GM19193 (cell line): ENCODE data around the gene ATP11A.

ENCODE experiments used
- POLR2A ChIP-seq: IDR thresholded peaks from 4 replicates; pipeline ENCODE4 v1.6.1; 2011; ENCODE audit not compliant: insufficient read depth, insufficient read length; ENCODE audit errors: extremely low read depth

Gene ATP11A

GRCh38 chr13:112916296-112916695 is 226.5 kb downstream of the ATP11A start:
- no peak for TF ChIP-seq POLR2A

GRCh38 chr13:112917056-112917664 is 227.3 kb downstream of the ATP11A start:
- no peak for TF ChIP-seq POLR2A

DNA sequence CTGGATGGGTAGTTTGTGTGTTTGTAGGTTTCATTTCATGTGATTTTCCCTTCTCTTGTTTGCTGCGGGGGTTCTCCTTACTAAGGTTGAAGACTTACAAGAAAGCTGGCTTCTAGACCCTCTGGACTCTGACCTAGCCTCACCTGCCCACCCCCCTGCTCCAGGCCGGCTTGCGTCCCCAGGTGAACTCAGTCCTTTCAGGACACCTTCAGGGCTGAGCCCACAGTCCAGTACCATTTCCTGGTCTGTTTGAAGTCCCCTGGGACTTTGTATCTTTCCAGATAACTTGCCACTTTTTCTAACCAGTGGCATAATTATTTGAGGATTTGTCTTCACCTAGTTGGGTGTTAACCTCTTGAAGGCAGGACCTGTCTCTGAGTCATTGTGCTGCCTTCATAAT is 227.9 kb downstream of the ATP11A start:
- no peak for TF ChIP-seq POLR2A

DNA sequence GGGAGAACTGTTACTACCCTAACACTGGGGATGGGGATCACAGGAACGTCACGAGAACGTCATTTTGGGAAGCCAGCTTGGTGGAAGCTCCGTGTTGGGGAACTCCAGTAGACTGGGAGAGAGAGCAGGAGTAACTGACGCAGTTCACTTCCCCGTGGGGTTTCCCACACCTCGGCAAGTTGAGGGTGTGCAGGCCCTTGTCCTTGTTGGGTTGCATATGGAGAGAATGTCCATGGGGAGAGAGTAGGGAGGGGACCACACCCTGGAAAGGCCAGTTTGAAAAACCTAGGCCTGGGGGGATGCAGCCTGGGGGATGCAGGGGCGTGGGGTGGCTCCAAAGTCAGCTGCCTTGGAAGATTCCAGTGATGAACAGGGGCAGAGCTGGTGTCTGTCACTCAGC is 228.4 kb downstream of the ATP11A start:
- TF ChIP-seq POLR2A = no peak

GRCh38 chr13:112918746-112919145 is 228.9 kb downstream of the ATP11A start:
- TF ChIP-seq POLR2A = no peak

GRCh38 chr13:112923962-112924361 is 234.1 kb downstream of the ATP11A start:
- no peak for TF ChIP-seq POLR2A

GRCh38 chr13:112924365-112924764 is 234.5 kb downstream of the ATP11A start:
- TF ChIP-seq POLR2A = no peak

DNA sequence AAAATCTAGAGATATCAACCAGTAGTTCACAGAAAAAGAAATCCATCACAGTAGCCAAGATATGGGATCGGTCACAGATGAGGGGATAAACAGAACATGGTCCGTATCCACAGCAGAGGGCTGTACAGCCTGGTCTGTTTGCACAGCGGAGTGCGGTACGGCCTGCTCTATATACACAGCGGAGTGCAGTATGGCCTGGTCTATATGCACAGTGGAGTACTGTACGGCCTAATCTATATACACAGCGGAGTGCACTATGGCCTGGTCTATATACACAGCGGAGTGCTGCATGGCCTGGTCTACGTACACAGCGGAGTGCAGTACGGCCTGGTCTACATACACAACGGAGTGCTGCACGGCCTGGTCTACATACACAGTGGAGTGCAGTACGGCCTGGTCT is 236.2 kb downstream of the ATP11A start:
- TF ChIP-seq POLR2A = no peak

- no peak for TF ChIP-seq POLR2A
These were observed 237.2 kb downstream of the ATP11A start for GRCh38 chr13:112926993-112927392.

GRCh38 chr13:112928020-112928971 is 238.5 kb downstream of the ATP11A start:
- TF ChIP-seq POLR2A = no peak

GRCh38 chr13:112928972-112929782 is 239.3 kb downstream of the ATP11A start:
- TF ChIP-seq POLR2A = no peak

GRCh38 chr13:112929783-112930055 is 239.9 kb downstream of the ATP11A start:
- no peak for TF ChIP-seq POLR2A

DNA sequence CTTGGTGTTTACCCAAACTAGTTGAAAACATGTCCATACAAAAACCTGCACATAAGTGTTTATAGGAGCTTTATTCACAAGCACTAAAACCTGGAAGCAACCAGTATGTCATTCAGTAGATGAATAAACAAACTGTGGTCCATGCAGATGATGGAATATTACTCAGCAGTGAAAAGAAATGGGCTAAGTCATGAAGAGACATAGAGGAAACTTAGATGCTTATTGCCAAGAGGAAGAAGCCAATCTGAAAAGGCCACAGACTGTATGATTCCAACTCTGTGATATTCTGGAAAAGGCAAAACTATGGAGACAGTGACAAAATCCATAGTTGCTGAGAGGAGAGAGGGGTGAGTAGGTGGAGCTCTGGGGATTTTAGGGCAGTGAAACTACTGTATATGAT is 240.4 kb downstream of the ATP11A start:
- no peak for TF ChIP-seq POLR2A

GRCh38 chr13:112931028-112931934 is 241.4 kb downstream of the ATP11A start:
- TF ChIP-seq POLR2A = no peak
